HEK293 (cell line): ENCODE measurements around the gene TIE1.

Experiments used
- CTCF ChIP-seq: fragments of 450-650 bp; formaldehyde crosslinking; IDR thresholded peaks from 2 replicates; pipeline ENCODE4 v1.5.1; 2016; ENCODE audit warnings: missing biosample characterization, missing genetic modification characterization
- HOXD13 ChIP-seq: sonication (generic); formaldehyde crosslinking; IDR thresholded peaks from 2 replicates; pipeline ENCODE4 v1.8.0; 2022; ENCODE audit warnings: missing genetic modification reagents, borderline replicate concordance
- PATZ1 ChIP-seq: fragments of 450-650 bp; formaldehyde crosslinking; IDR thresholded peaks from 2 replicates; pipeline ENCODE4 v1.5.1; 2016; ENCODE audit warnings: missing biosample characterization, missing genetic modification characterization
- TCF7L2 ChIP-seq: IDR thresholded peaks from 2 replicates; pipeline ENCODE4 v1.6.1; 2011; ENCODE audit warnings: low read depth, mild to moderate bottlenecking, inconsistent platforms, low read length, moderate library complexity, borderline replicate concordance
- ZNF175 ChIP-seq: fragments of 450-650 bp; formaldehyde crosslinking; IDR thresholded peaks from 2 replicates; pipeline ENCODE4 v1.5.1; 2016; ENCODE audit warnings: missing biosample characterization, missing genetic modification characterization
- ZNF24 ChIP-seq: fragments of 450-650 bp; formaldehyde crosslinking; IDR thresholded peaks from 2 replicates; pipeline ENCODE4 v1.5.1; 2016; ENCODE audit warnings: missing biosample characterization, missing genetic modification characterization
- ZNF274 ChIP-seq, 2 experiments: fragments of 200-500 bp in 1 of 2; fragments of 450-650 bp in 1 of 2; sonication (Bioruptor generic) in 1 of 2; formaldehyde crosslinking in 1 of 2; IDR thresholded peaks; 2 replicates each; pipeline versions ENCODE4 v1.5.1 to v1.6.1; 2014 to 2016; ENCODE audit warnings: borderline replicate concordance in 1 of 2, inconsistent platforms in 1 of 2, low read length in 1 of 2, missing biosample characterization in 1 of 2, missing genetic modification characterization in 1 of 2
- ZNF488 ChIP-seq: fragments of 450-650 bp; formaldehyde crosslinking; IDR thresholded peaks from 2 replicates; pipeline ENCODE4 v1.5.1; 2016; ENCODE audit warnings: missing biosample characterization, missing genetic modification characterization
- ZNF664 ChIP-seq: fragments of 450-650 bp; formaldehyde crosslinking; IDR thresholded peaks from 2 replicates; pipeline ENCODE4 v1.5.1; 2016; ENCODE audit warnings: missing biosample characterization, missing genetic modification characterization
- ZNF776 ChIP-seq: fragments of 450-650 bp; formaldehyde crosslinking; IDR thresholded peaks from 2 replicates; pipeline ENCODE4 v1.5.0; 2017; ENCODE audit warnings: missing biosample characterization, missing genetic modification characterization, borderline replicate concordance

- no peak for TF ChIP-seq CTCF (tag by site-specific recombination)
- TF ChIP-seq ZNF24 (tag by site-specific recombination), result no peak
- TF ChIP-seq TCF7L2, result no peak
- no peak for TF ChIP-seq ZNF776 (tag by site-specific recombination)
- no peak for TF ChIP-seq ZNF175 (tag by site-specific recombination)
- no peak for TF ChIP-seq ZNF488
- no peak for TF ChIP-seq PATZ1 (tag by site-specific recombination)
- no peak for TF ChIP-seq ZNF664 (tag by site-specific recombination)
- TF ChIP-seq HOXD13, result no peak
- TF ChIP-seq ZNF274 (IDR thresholded peaks at IDR 0.05; ENCODE audit: low read length), result no peak
- TF ChIP-seq ZNF274 (tag by site-specific recombination; IDR thresholded peaks at IDR 0.05; ENCODE audit: borderline replicate concordance), result no peak
Measured at GRCh38 chr1:43352351-43352705, 51.5 kb downstream of the TIE1 start.
